ENCODE results near the gene GAB2. TPM values are rescaled to one million over a fixed set of nuclear protein-coding genes. Genes with fewer than 3 reads are reported as not detected.

The GAB2 gene
- total RNA-seq, 1 donor from 2014 or later, result 22.4 TPM

DNA sequence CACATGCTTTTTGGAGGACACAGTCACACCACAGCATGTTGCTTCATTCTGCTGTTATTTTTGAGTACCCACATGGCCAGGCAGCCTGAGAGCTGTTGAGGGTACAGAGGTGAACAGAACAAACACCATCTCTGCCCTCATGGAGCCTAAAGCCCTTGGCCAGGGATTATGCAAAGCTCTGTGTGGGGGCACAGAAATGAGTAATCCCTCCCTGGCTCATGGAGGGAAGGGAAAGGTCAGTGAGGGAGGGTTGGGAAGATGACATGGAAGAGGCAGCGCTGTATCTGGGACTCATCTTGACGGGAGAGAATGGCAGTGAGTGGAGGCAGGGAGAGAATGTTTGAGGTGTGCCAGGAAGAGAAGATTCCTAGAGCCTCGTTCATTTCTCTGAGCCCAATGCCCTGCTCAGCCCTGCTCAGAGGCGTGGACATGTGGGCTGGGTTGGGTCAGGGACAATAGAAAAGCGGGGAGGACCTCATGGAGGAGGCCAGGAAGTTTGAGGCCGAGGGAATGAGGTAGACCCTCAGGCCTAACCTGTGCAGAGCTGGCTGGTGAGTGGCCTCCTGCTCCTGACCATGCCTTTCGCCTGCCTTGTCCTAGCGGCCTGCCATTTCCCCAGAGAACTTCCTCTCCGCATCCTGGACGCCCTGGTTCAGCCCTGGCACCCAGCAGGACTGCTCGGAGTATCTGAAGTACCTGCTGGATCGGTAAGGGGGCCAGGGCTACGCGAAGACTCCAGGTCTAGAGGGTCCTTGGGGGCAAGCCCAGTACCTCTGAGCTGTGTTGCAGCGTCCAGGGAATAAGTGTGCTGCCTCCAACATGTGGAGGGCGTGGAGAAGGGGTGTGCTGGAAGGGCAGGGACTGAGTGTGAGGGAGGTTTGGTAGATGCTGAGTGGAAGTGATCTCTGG is 209.1 kb downstream of the GAB2 start:
- Mint-ChIP-seq H3K36me3 (ENCODE audit: low read depth) (peaks cover 5% of the 10 kb centered on the region), H3K9me3 (no peaks in the 10 kb centered on the region), H3K27ac (no peak overlapping the region), H3K4me3 (no peak overlapping the region), H3K27me3 (no peaks in the 10 kb centered on the region), H3K4me1 (no peaks in the 10 kb centered on the region)
- intact Hi-C loops (cut with micrococcal nuclease), result no loop called here
- TF ChIP-seq, protein P1, sequence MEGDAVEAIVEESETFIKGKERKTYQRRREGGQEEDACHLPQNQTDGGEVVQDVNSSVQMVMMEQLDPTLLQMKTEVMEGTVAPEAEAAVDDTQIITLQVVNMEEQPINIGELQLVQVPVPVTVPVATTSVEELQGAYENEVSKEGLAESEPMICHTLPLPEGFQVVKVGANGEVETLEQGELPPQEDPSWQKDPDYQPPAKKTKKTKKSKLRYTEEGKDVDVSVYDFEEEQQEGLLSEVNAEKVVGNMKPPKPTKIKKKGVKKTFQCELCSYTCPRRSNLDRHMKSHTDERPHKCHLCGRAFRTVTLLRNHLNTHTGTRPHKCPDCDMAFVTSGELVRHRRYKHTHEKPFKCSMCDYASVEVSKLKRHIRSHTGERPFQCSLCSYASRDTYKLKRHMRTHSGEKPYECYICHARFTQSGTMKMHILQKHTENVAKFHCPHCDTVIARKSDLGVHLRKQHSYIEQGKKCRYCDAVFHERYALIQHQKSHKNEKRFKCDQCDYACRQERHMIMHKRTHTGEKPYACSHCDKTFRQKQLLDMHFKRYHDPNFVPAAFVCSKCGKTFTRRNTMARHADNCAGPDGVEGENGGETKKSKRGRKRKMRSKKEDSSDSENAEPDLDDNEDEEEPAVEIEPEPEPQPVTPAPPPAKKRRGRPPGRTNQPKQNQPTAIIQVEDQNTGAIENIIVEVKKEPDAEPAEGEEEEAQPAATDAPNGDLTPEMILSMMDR (IDR thresholded peaks at IDR 0.05), result no peak
- ATAC-seq (ENCODE audit: low read depth) (no peak), DNase-seq (no peak)
- ChIA-PET CTCF (no interaction called here), POLR2A (no interaction called here)

DNA sequence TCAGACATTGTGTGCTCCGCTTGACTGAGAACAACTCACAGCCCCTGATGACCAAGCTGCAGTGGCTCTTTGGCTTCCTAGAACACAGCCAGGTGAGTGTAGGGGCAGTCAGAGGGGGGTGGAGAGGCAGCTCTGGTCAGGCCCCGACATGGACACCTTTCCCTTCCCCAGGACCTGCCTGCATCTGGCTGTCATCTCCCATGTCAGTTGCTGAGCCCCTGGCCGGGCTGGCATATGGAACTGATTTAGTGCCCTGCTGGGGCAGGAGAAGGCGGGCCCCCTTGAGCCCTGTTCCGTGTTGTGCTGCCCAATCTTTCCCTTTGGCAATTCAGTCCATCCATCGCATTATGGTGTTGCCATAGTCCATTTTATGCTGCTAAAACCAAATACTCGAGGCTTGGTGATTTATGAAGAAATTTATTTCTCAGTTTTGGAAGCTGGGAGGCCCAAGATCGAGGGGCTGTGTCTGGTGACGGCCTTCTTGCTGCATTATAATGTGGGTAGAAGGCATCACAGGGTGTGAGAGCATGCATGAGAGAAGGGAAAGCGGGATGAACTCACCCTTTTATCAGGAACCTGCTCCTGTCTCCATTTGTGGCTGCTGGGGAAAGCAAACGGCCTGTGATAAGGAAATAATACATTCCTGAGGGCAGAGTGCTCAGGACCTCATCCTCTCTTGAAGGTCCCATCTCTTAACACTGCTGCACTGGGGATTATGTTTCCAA is 209.9 kb downstream of the GAB2 start:
- no peaks in the 10 kb centered on the region for H3K9me3 Mint-ChIP-seq
- ChIA-PET CTCF (no interaction called here), POLR2A (no interaction called here)
- H3K27ac Mint-ChIP-seq, result no peak overlapping the region
- H3K4me1 Mint-ChIP-seq, result peaks cover 6% of the 10 kb centered on the region
- ATAC-seq (ENCODE audit: low read depth) (no peak), DNase-seq (no peak)
- H3K36me3 Mint-ChIP-seq (ENCODE audit: low read depth), result peaks cover 5% of the 10 kb centered on the region
- no peak overlapping the region for H3K4me3 Mint-ChIP-seq
- H3K27me3 Mint-ChIP-seq, result no peaks in the 10 kb centered on the region
- TF ChIP-seq, protein P1 (IDR thresholded peaks at IDR 0.05), result no peak
- intact Hi-C loops (cut with micrococcal nuclease), result no loop called here

DNA sequence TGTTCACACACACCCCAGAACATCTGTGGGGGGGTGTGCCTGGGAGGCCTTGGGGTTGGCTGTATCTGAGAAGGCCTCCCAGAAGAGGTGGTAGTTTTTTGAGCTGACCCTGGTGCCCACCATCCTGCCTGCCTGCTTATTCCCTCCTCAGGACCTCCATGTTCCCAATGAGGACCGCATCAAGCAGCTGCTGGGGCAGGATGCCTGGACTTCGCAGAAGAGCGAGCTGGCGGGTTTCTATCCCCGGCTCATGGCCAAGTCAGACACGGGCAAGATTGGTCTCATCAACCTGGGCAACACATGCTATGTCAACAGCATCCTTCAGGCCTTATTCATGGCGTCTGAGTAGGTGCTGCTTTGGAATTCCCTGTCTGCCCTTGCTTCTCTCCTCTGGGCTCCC is 211.9 kb downstream of the GAB2 start:
- Mint-ChIP-seq H3K4me1 (peaks cover 15% of the 10 kb centered on the region), H3K27ac (no peak overlapping the region), H3K36me3 (ENCODE audit: low read depth) (peaks cover 5% of the 10 kb centered on the region), H3K4me3 (no peak overlapping the region), H3K27me3 (no peaks in the 10 kb centered on the region), H3K9me3 (no peaks in the 10 kb centered on the region)
- TF ChIP-seq, protein P1 (IDR thresholded peaks at IDR 0.05), result no peak
- intact Hi-C loops (cut with micrococcal nuclease), result no loop called here
- DNase-seq, result no peak
- CTCF ChIA-PET, result no interaction called here
- POLR2A ChIA-PET, result no interaction called here
- no peak for ATAC-seq (ENCODE audit: low read depth)

DNA sequence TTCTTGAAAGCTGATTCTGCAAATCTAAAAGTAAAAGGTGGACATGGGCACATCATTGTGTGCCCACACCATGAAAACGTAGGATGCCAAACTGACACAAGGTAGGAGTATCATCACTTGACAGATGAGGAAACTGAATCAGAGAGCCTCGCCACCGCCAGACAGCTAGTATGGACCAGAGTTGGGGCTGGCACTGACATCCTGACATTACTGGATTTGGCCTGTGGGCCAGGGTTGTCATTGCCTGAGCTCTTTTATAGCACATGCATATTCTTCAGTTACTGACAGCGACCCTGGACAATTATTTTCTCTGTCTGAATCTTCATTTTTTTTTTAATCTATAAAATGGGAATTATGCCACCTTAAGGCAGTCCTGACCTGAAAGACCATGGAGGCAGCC is 212.4 kb downstream of the GAB2 start:
- ChIA-PET POLR2A (no interaction called here), CTCF (no interaction called here)
- Mint-ChIP-seq H3K27ac (no peak overlapping the region), H3K4me1 (peaks cover 15% of the 10 kb centered on the region), H3K9me3 (no peaks in the 10 kb centered on the region), H3K27me3 (no peaks in the 10 kb centered on the region), H3K36me3 (ENCODE audit: low read depth) (peaks cover 3% of the 10 kb centered on the region), H3K4me3 (no peak overlapping the region)
- no peak for DNase-seq
- TF ChIP-seq, protein P1 (IDR thresholded peaks at IDR 0.05), result no peak
- intact Hi-C loops (cut with micrococcal nuclease), result no loop called here
- no peak for ATAC-seq (ENCODE audit: low read depth)

DNA sequence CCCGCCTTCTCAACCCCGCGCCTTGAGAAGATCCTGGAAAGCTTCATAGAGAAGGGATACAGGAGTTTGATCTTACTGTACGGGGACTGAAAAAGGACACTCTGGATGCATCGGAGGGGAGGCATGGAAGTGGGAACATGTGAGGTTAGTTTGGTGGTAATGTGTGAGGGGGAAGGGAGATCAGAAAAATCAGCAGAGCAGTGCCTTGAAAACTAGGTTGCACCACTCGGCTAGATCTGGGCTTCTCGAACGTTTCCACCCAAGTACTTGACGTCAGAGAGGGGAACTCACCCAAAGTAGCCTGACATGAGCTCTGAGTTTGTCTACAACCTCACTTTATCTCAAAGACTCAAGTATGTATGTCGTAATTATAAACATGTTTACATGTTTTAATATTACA is 214.4 kb downstream of the GAB2 start:
- Mint-ChIP-seq H3K4me3 (no peak overlapping the region), H3K36me3 (ENCODE audit: low read depth) (no peaks in the 10 kb centered on the region), H3K27ac (no peak overlapping the region), H3K4me1 (peaks cover 15% of the 10 kb centered on the region), H3K27me3 (no peaks in the 10 kb centered on the region), H3K9me3 (no peaks in the 10 kb centered on the region)
- TF ChIP-seq, protein P1 (IDR thresholded peaks at IDR 0.05), result no peak
- intact Hi-C loops (cut with micrococcal nuclease), result no loop called here
- CTCF ChIA-PET, result no interaction called here
- ATAC-seq (ENCODE audit: low read depth) (no peak), DNase-seq (no peak)
- POLR2A ChIA-PET, result interaction anchor here (0.7 to 1.0 kb wide), 2 partner anchors 15 to 21 kb away, joined by 3 to 7 read pairs; partner anchors contain the start of genes KCTD21 and USP35
